WERI-Rb-1 (cell line): ENCODE data around the gene PIGR.

ENCODE experiments used
- DNase-seq: peaks from one replicate; pipeline ENCODE4 v3.0.0-alpha.2; 2020
- H3K27ac ChIP-seq: fragments of 250-450 bp; sonication (Bioruptor Pico); 2 replicates; pipeline ENCODE4 v1.5.1; 2020; ENCODE audit warnings: mild to moderate bottlenecking, moderate library complexity
- H3K27me3 ChIP-seq: fragments of 250-450 bp; sonication (Bioruptor Pico); 2 replicates; pipeline ENCODE4 v1.5.1; 2021; ENCODE audit warnings: mild to moderate bottlenecking, low read depth, moderate library complexity; ENCODE audit not compliant: insufficient read depth, severe bottlenecking
- H3K36me3 ChIP-seq: fragments of 250-450 bp; sonication (Bioruptor Pico); 2 replicates; pipeline ENCODE4 v1.5.1; 2020; ENCODE audit warnings: mild to moderate bottlenecking, moderate library complexity
- H3K4me3 ChIP-seq: 2 replicates; pipeline ENCODE4 v1.5.1; 2011; ENCODE audit warnings: low read depth, mild to moderate bottlenecking, control low read depth, low read length
- H3K9me3 ChIP-seq: fragments of 250-450 bp; sonication (Bioruptor Pico); 2 replicates; pipeline ENCODE4 v1.5.1; 2021; ENCODE audit warnings: mild to moderate bottlenecking, moderate library complexity; ENCODE audit not compliant: severe bottlenecking
- TF ChIP-seq, protein P1 (sequence below): IDR thresholded peaks from 2 replicates; pipeline ENCODE4 v1.5.1; 2011; ENCODE audit warnings: low read depth, mild to moderate bottlenecking, control low read depth, inconsistent platforms, low read length

Gene PIGR, protein sequence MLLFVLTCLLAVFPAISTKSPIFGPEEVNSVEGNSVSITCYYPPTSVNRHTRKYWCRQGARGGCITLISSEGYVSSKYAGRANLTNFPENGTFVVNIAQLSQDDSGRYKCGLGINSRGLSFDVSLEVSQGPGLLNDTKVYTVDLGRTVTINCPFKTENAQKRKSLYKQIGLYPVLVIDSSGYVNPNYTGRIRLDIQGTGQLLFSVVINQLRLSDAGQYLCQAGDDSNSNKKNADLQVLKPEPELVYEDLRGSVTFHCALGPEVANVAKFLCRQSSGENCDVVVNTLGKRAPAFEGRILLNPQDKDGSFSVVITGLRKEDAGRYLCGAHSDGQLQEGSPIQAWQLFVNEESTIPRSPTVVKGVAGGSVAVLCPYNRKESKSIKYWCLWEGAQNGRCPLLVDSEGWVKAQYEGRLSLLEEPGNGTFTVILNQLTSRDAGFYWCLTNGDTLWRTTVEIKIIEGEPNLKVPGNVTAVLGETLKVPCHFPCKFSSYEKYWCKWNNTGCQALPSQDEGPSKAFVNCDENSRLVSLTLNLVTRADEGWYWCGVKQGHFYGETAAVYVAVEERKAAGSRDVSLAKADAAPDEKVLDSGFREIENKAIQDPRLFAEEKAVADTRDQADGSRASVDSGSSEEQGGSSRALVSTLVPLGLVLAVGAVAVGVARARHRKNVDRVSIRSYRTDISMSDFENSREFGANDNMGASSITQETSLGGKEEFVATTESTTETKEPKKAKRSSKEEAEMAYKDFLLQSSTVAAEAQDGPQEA

DNA sequence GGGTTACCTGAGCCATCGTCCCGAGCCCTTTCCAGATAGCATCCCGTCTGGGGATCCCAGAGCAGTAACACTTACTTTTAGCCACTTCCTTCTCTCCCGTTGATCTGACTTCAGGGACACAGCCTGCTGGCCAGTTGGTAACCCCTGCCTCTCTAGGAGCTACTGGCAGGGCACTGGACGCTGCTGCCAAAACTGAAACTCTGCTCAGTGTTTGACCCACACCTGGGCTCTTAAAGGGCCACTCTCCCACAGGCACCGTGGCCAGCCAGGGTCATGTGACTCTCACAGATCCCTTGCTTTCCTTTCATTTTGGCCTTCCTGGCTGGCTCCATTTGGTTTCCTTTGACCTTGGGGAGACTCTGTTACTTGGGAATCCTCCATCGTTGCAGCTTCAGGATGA, at the start of gene PIGR:
PIGR (minus strand) TSS at position 206 of the 400 bp plus-strand sequence. CDS start 5,935 bp downstream, outside the sequence.
- H3K27ac ChIP-seq = no peak within 1 kb of the TSS
- DNase-seq = no peak
- no peak within 1 kb of the TSS for H3K4me3 ChIP-seq
- H3K27me3 ChIP-seq = peaks cover 100% of the 10 kb centered on the region
- TF ChIP-seq, protein P1, sequence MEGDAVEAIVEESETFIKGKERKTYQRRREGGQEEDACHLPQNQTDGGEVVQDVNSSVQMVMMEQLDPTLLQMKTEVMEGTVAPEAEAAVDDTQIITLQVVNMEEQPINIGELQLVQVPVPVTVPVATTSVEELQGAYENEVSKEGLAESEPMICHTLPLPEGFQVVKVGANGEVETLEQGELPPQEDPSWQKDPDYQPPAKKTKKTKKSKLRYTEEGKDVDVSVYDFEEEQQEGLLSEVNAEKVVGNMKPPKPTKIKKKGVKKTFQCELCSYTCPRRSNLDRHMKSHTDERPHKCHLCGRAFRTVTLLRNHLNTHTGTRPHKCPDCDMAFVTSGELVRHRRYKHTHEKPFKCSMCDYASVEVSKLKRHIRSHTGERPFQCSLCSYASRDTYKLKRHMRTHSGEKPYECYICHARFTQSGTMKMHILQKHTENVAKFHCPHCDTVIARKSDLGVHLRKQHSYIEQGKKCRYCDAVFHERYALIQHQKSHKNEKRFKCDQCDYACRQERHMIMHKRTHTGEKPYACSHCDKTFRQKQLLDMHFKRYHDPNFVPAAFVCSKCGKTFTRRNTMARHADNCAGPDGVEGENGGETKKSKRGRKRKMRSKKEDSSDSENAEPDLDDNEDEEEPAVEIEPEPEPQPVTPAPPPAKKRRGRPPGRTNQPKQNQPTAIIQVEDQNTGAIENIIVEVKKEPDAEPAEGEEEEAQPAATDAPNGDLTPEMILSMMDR = no peak
- H3K36me3 ChIP-seq = no peaks in the 10 kb centered on the region
- H3K9me3 ChIP-seq = peaks cover 12% of the 10 kb centered on the region

DNA sequence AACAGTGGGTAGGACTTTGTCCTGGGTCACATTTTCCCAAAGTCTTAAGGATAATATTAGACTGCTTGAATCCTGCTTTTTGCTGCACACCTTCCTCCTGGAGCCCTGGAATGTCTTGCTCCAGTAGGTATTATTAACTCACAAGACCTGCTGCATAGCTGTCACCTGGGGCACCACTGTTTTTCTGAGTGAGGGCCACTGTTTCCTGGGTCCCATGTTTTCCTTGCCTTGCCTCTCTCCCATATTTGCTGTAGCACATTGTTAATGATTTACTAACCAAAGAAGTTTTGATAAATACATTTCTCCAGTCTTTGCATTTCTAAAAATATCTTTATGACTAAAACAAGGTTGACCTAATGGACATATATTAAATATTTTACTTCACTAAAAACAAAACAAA, 46.5 kb upstream of the PIGR start:
- no peaks in the 10 kb centered on the region for H3K36me3 ChIP-seq
- peaks cover 4% of the 10 kb centered on the region for H3K9me3 ChIP-seq
- TF ChIP-seq, protein P1 = no peak
- peaks cover 95% of the 10 kb centered on the region for H3K27me3 ChIP-seq
- no peak overlapping the region for H3K27ac ChIP-seq
- DNase-seq = no peak
- H3K4me3 ChIP-seq = no peak overlapping the region

DNA sequence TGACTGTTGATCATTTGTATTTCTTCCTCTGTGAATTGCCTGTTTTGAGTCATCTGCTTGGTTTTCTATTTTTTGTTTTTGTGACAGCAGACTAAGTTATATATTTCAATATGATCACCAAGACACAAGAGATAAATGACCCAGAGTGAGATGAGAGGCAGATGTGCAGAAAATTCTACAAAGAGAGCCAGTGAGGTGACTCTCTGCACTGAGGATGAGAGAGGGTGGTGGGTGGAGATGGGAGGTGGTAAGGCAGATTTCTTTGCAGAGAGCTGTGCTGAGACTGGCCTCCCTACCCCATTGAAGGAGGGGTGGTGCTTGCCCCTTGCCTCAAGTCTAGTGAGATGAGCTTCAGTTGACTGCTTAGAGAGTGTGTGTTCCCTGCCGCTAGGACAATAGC, 41.6 kb upstream of the PIGR start:
- Histone ChIP-seq H3K27me3 (peaks cover 99% of the 10 kb centered on the region), H3K27ac (no peak overlapping the region), H3K9me3 (no peaks in the 10 kb centered on the region), H3K36me3 (no peaks in the 10 kb centered on the region), H3K4me3 (no peak overlapping the region)
- TF ChIP-seq, protein P1 = no peak
- no peak for DNase-seq

DNA sequence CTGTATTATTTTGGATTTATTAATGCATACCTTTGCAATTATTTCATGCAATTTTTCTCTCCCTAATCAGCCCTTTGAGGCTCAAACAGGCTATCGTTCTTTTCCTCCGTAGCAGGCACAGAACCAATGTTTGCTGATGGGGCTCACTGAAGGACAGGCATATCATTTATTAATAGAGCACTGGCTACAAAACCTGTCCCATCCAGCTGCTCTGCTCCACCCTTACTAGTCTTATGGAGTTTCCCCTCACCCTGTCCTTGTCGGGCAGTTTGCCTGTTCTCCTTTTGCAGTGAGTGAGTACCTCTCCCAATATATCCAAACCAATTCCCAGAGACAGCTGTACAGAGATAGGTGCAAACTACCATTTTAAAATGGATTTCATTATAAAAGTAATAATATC, 40.6 kb upstream of the PIGR start:
- TF ChIP-seq, protein P1 = no peak
- peaks cover 99% of the 10 kb centered on the region for H3K27me3 ChIP-seq
- no peaks in the 10 kb centered on the region for H3K9me3 ChIP-seq
- DNase-seq = no peak
- H3K4me3 ChIP-seq = no peak overlapping the region
- no peaks in the 10 kb centered on the region for H3K36me3 ChIP-seq
- no peak overlapping the region for H3K27ac ChIP-seq

DNA sequence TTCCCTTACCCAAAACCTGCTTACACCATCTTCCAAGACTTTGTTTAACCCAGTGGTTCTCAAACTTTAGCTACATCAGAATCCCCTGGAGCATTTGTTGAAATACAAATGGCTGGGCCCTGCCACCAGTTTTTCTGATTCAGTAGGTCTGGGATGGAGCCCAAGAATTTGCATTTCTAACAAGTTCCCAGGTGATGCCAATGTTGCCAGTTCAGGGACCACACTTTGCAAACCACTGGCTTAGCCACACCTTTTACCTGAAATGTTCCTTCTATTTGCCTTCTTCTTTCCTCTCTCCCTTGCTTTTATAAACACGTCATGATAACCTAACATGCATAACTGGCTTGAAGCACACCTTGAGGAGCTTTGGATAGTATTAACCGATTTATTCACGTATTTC, 40.1 kb upstream of the PIGR start:
- no peak overlapping the region for H3K27ac ChIP-seq
- DNase-seq = no peak
- TF ChIP-seq, protein P1 = no peak

More for the DNA sequence above, 40.1 kb upstream of the PIGR start:
- no peaks in the 10 kb centered on the region for H3K36me3 ChIP-seq
- no peak overlapping the region for H3K4me3 ChIP-seq
- H3K27me3 ChIP-seq = peaks cover 100% of the 10 kb centered on the region
- no peaks in the 10 kb centered on the region for H3K9me3 ChIP-seq
